Bronchial epithelial cell (primary cell): ENCODE data around the gene SLC36A2. TPM values are rescaled to one million over a fixed set of nuclear protein-coding genes. Genes with fewer than 3 reads are reported as not detected.

Experiments used
- DNase-seq: peaks from one replicate; pipeline ENCODE4 v3.0.0-alpha.2; 2010; ENCODE audit warnings: low read depth
- FAIRE-seq: peaks from 2 replicates; lab custom pipeline; 2011; peaks lifted over from hg19 to GRCh38; lab: Jason Lieb, UNC
- H3K27me3 ChIP-seq: 2 replicates; pipeline ENCODE4 v1.5.1; 2011; ENCODE audit warnings: low read length; ENCODE audit not compliant: control insufficient read depth, insufficient read depth
- H3K36me3 ChIP-seq: 2 replicates; pipeline ENCODE4 v1.5.1; 2011; ENCODE audit warnings: low read length; ENCODE audit not compliant: control insufficient read depth, insufficient read depth
- H3K4me3 ChIP-seq: 2 replicates; pipeline ENCODE4 v1.5.1; 2011; ENCODE audit warnings: mild to moderate bottlenecking, low read depth, low read length, control low read depth
- total RNA-seq: library from RNA; depleted of rRNA; stranded (reverse); fragments of >200 nt; gene quantifications from 2 replicates; pipeline ENCODE4 v1.2.1, GENCODE V29; 2014
- TF ChIP-seq, protein P1 (sequence below): IDR thresholded peaks from 2 replicates; pipeline ENCODE4 v1.5.1; 2011; ENCODE audit warnings: mild to moderate bottlenecking, moderate library complexity, low read length, control low read depth, inconsistent platforms; ENCODE audit not compliant: insufficient read depth, severe bottlenecking

SLC36A2 gene
- total RNA-seq, 1 donor from 2014 or later, result not detected

DNA sequence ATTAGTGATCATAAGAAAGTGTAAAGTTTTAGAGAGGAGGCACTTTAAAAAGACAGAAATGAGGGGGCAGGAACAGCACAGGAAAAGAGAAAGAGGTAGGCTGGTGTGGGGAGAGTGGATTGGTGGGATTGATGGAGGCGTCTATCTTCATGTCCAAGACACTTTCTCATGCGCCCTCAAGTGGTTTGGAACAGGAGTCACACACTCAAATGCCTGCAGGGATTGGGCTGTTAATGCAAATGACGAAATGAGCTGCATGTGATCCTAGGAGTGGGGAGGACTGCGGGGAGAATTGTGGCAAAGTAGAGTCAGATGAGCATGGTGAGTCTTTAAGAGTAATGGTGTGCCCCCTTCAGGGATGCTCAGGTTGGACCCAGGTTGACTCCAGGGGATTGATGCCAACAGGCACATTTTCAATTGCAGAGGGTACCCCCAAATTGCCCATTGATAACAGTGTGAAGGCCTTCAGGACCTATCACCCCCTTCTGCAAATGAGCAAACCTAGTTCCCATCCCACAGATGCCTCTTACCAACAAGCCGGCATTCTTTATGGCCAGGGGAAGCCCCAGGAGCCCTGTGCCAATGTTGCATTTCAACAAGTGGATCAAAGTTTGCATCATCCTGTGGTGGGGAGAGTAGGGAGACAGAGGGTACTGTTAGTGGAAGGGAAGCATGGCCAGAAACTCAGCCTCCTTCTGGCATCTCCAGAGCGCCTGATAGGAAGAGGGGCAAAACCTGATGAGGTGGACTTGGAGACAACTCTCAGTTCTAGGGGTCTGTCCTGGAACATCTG, 49.1 kb downstream of the SLC36A2 start:
- DNase-seq (peak; percentile 61), FAIRE-seq (peak; percentile 72)
- Histone ChIP-seq H3K36me3 (no peaks in the 10 kb centered on the region), H3K27me3 (no peaks in the 10 kb centered on the region), H3K4me3 (no peak overlapping the region)
- TF ChIP-seq, protein P1, sequence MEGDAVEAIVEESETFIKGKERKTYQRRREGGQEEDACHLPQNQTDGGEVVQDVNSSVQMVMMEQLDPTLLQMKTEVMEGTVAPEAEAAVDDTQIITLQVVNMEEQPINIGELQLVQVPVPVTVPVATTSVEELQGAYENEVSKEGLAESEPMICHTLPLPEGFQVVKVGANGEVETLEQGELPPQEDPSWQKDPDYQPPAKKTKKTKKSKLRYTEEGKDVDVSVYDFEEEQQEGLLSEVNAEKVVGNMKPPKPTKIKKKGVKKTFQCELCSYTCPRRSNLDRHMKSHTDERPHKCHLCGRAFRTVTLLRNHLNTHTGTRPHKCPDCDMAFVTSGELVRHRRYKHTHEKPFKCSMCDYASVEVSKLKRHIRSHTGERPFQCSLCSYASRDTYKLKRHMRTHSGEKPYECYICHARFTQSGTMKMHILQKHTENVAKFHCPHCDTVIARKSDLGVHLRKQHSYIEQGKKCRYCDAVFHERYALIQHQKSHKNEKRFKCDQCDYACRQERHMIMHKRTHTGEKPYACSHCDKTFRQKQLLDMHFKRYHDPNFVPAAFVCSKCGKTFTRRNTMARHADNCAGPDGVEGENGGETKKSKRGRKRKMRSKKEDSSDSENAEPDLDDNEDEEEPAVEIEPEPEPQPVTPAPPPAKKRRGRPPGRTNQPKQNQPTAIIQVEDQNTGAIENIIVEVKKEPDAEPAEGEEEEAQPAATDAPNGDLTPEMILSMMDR, result peak; percentile 58

DNA sequence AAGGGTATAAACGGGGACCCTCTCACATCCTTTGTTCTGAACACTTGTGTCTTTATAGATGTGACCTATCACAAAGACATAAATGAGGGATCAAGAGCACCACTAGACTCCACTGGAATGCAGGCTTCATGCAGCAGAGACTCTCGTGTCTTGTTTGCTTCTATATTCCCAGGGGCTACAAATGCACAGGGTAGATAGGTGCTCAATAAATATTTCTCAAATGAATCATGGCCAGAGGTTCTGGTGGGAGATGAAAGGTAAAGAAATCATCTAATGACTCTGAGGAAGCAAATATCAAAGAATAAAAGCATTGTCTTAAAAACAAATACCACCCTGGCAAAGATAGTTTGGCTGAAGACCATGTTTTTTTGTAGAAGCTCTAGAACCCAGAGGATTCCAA, 50.4 kb downstream of the SLC36A2 start:
- no peaks in the 10 kb centered on the region for H3K36me3 ChIP-seq
- no peak for DNase-seq
- no peak for FAIRE-seq
- no peak overlapping the region for H3K4me3 ChIP-seq
- H3K27me3 ChIP-seq, result no peaks in the 10 kb centered on the region
- TF ChIP-seq, protein P1, result no peak

DNA sequence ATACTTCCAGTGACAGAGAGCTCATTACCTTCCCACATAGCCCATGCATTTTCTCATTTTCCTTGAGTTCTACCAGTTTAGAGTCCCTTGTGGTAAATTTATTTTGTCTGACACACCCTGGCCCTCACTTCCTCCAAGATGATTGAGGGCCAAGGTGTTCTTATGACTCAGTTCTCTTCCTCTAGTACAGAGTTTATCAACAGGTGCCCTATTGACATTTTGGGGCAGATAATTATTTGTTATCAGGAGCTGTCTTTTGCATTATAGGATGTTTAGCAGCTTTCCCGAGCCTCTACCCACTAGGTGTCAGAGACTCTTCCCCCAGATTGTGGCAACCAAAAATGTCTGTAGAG, 50.9 kb downstream of the SLC36A2 start:
- no peaks in the 10 kb centered on the region for H3K36me3 ChIP-seq
- DNase-seq (peak; percentile 32), FAIRE-seq (no peak)
- TF ChIP-seq, protein P1, result no peak
- H3K27me3 ChIP-seq, result no peaks in the 10 kb centered on the region
- H3K4me3 ChIP-seq, result no peak overlapping the region

DNA sequence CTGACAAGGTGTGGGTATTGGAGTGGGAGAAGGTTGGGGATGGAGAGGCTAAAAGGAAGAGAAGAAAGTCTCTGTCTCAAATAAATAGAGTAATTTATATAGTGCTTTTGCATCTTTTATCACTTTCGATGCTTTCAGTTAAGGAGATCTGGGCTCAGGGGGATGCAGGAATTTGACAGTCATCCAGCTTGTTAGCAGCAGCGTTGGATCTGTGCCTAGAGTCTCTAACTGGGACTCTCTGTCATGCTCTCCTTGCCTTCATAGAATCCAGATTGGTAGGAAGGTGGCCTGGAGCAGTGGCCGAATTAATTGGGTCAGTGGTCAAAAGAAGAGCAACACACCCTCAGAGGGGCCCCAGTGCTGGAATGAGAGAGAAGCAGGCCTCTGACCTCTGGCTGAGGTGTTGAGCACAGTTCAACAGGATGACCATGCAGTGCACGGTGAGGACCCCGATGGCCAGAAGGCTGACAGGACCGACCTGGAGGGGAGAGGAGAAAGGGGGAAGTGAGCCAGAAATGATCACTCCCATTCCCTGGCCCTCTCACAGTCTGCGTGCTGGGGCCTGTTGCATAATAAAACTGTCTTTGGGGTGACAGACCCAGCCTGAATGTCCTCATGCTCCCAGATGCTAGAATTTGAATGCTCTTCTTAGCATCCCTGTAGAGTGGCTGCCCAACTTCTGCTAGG, 51.4 kb downstream of the SLC36A2 start:
- DNase-seq, result no peak
- no peak for FAIRE-seq
- Histone ChIP-seq H3K4me3 (no peak overlapping the region), H3K36me3 (no peaks in the 10 kb centered on the region), H3K27me3 (no peaks in the 10 kb centered on the region)
- TF ChIP-seq, protein P1, result no peak

DNA sequence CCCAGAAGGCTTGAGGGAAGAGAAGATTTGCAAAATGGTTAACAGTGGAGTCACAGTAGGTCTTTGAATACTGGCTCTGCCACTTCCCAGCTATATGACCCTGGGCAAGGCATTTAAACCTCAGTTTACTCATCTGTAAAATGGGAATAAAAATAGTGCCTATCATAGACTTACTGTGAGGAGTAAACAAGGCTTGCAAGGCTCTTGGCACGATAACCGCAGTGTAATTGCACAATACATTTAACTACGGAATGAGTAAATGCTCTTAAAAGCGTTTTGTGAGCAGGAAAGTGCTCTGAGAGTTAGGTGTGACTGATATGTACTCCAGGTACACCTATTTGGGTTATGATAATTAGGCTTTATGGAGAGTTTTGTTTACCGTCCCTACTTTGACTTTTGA, 52.2 kb downstream of the SLC36A2 start:
- TF ChIP-seq, protein P1, result no peak
- H3K27me3 ChIP-seq, result no peaks in the 10 kb centered on the region
- H3K4me3 ChIP-seq, result no peak overlapping the region
- FAIRE-seq (no peak), DNase-seq (peak; percentile 49)
- H3K36me3 ChIP-seq, result no peaks in the 10 kb centered on the region
